Left lung (tissue), 10 donors: ENCODE measurements around the gene LGR5. TPM values are rescaled to one million over a fixed set of nuclear protein-coding genes. Genes with fewer than 3 reads are reported as not detected.

ENCODE experiments used
- ATAC-seq: fragments of 200-7000 bp; cut with Tn5 transposase; one replicate; pipeline ENCODE4 v1.9.1; 2020; ENCODE audit warnings: moderate library complexity
- DNase-seq, 4 donors: peaks; one replicate each; pipeline ENCODE4 v3.0.0-alpha.2; 2013 to 2020
- H3K27ac ChIP-seq, 2 donors: fragments of 200-600 bp; sonication (generic) in 1 of 2; one replicate each; pipeline versions ENCODE4 v1.5.0 to v1.8.0; 2020 to 2021
- H3K27me3 ChIP-seq, 2 donors: fragments of 200-600 bp; sonication (generic) in 1 of 2; one replicate each; pipeline versions ENCODE4 v1.5.0 to v1.8.0; 2020 to 2021
- H3K36me3 ChIP-seq, 2 donors: fragments of 200-600 bp; sonication (generic) in 1 of 2; one replicate each; pipeline versions ENCODE4 v1.5.0 to v1.8.0; 2020 to 2021
- H3K4me1 ChIP-seq, 2 donors: fragments of 200-600 bp; one replicate each; pipeline ENCODE4 v1.8.0; 2021
- H3K4me3 ChIP-seq, 2 donors: fragments of 200-600 bp; sonication (generic) in 1 of 2; one replicate each; pipeline versions ENCODE4 v1.5.0 to v1.8.0; 2020 to 2021; ENCODE audit warnings: mild to moderate bottlenecking in 1 of 2
- H3K9me3 ChIP-seq, 2 donors: fragments of 200-600 bp; sonication (generic) in 1 of 2; one replicate each; pipeline versions ENCODE4 v1.5.0 to v1.8.0; 2020 to 2021
- CTCF ChIP-seq, 2 donors: fragments of 200-600 bp; sonication (generic) in 1 of 2; IDR thresholded peaks; one replicate each; pipeline versions ENCODE4 v1.5.0 to v1.8.0; 2021; ENCODE audit warnings: antibody characterized with exemption in 2 of 2
- intact Hi-C, 2 donors: fragments of 100-400 bp; cut with DNase I; formaldehyde crosslinking; loops; one replicate each; pipeline versions ENCODE4 v1.11.2 to v1.14.2; 2022
- polyA plus RNA-seq, 6 donors: library from polyadenylated mRNA; unstranded; fragments of 120-200 nt; gene quantifications; one replicate each; pipeline ENCODE4 v1.2.1, GENCODE V29; 2013; ENCODE audit not compliant: insufficient read length in 6 of 6
- total RNA-seq, 2 donors: library from RNA; stranded (reverse); fragmentation: NEBNext Ultra II Directional; extraction: Animal tissue kit (Norgen Biotek cat#: 25700); gene quantifications; one replicate each; pipeline ENCODE4 v1.2.1, GENCODE V29; 2021
- donor health status: DM: no; HTN: yes; CAD: no.
- donor health status: DM: no; HTN: no; CAD: no.

LGR5 gene
- total and polyA plus RNA-seq, 8 donors, result 0.39 to 6.6 (median 3.3) TPM

GRCh38 chr12:71626768-71627167 is 187.2 kb downstream of the LGR5 start:
- H3K9me3 ChIP-seq, result no peaks in the 10 kb centered on the region
- intact Hi-C loops, result no loop called here
- H3K4me3 ChIP-seq, result no peak overlapping the region
- peaks cover 3 to 100% of the 10 kb centered on the region in 2 donors for H3K36me3 ChIP-seq
- H3K4me1 ChIP-seq, result peaks cover 5 to 11% of the 10 kb centered on the region in 2 donors
- H3K27me3 ChIP-seq, result no peaks in the 10 kb centered on the region
- no peak for TF ChIP-seq CTCF (IDR thresholded peaks at IDR 0.05)
- DNase-seq, result no peak
- H3K27ac ChIP-seq, result peak overlapping the region in 1 of 2 donors; percentile 35
- ATAC-seq, result no peak

- H3K36me3 ChIP-seq, result peaks cover 3 to 100% of the 10 kb centered on the region in 2 donors
- H3K9me3 ChIP-seq, result no peaks in the 10 kb centered on the region
- no peak overlapping the region for H3K27ac ChIP-seq
- no peak overlapping the region for H3K4me3 ChIP-seq
- ATAC-seq (peak; percentile 78), DNase-seq (no peak)
- H3K4me1 ChIP-seq, result peaks cover 5 to 11% of the 10 kb centered on the region in 2 donors
- intact Hi-C loops, result no loop called here
- TF ChIP-seq CTCF (IDR thresholded peaks at IDR 0.05), result no peak
- H3K27me3 ChIP-seq, result no peaks in the 10 kb centered on the region
These were observed 187.9 kb downstream of the LGR5 start for GRCh38 chr12:71627438-71628002.

Other genes with a start within 250 kb of the LGR5 start
- 10 to 100 TPM; 40.7 to 50.7 TPM for gene ZFC3H1, start 224.1 kb downstream of the LGR5 start, total RNA-seq
- 10 to 100 TPM; 69.0 to 95.6 (median 77.2) TPM for gene ZFC3H1, start 224.1 kb downstream of the LGR5 start, polyA plus RNA-seq
- 1 to 10 TPM; 5.2 to 5.9 TPM for gene THAP2, start 224.5 kb downstream of the LGR5 start, total RNA-seq
- gene THAP2, start 224.5 kb downstream of the LGR5 start, polyA plus RNA-seq, result 10 to 100 TPM; 11.9 to 20.6 (median 14.0) TPM
- 10 to 100 TPM; 33.4 to 35.0 TPM for gene TMEM19, start 246.3 kb downstream of the LGR5 start, total RNA-seq
- gene TMEM19, start 246.3 kb downstream of the LGR5 start, polyA plus RNA-seq, result 10 to 100 TPM; 23.5 to 34.9 (median 29.2) TPM